Activated naive CD4-positive, alpha-beta T cell treated with anti-CD3 and anti-CD28 coated beads, Interleukin-2, amount 50 U/mL, for 72 hours (primary cell): ENCODE data around the gene ARHGEF37. TPM values are rescaled to one million over a fixed set of nuclear protein-coding genes. Genes with fewer than 3 reads are reported as not detected.

Experiments used
- ATAC-seq, 2 donors: fragments of 150-1000 bp; cut with Tn5 transposase; 2 replicates each; pipeline ENCODE4 v1.10.0; 2021; ENCODE audit warnings: mild to moderate bottlenecking in 2 of 2, moderate library complexity in 2 of 2
- DNase-seq, 2 donors: peaks; one replicate each; pipeline ENCODE4 v3.0.0; 2021 to 2022; ENCODE audit warnings: low spot score in 2 of 2
- H3K27ac Mint-ChIP-seq, 2 donors: one replicate each; pipeline ENCODE4 v1.8.0; 2022; ENCODE audit warnings: mild to moderate bottlenecking in 2 of 2, mixed read lengths in 2 of 2
- H3K36me3 Mint-ChIP-seq, 2 donors: one replicate each; pipeline ENCODE4 v1.8.0; 2022; ENCODE audit warnings: mixed read lengths in 2 of 2
- H3K9me3 Mint-ChIP-seq, 2 donors: one replicate each; pipeline ENCODE4 v1.8.0; 2022; ENCODE audit warnings: mixed read lengths in 2 of 2
- total RNA-seq, 2 donors: library from RNA; stranded (reverse); gene quantifications; one replicate each; pipeline ENCODE4 v1.2.3, GENCODE V29; 2022

ARHGEF37 gene
- total RNA-seq, 2 donors from 2014 or later, result 0.41 to 1.8 TPM

GRCh38 chr5:149631506-149631905 lies 50.2 kb downstream of the ARHGEF37 start:
- H3K27ac Mint-ChIP-seq, result no peak overlapping the region
- DNase-seq, result no peak
- no peaks in the 10 kb centered on the region for H3K36me3 Mint-ChIP-seq
- no peak for ATAC-seq
- H3K9me3 Mint-ChIP-seq, result no peaks in the 10 kb centered on the region

- peak; percentile 32 to 43 for ATAC-seq
- Mint-ChIP-seq H3K27ac (peak overlapping the region in 1 of 2 donors; percentile 7), H3K36me3 (no peaks in the 10 kb centered on the region), H3K9me3 (no peaks in the 10 kb centered on the region)
- no peak for DNase-seq
These were observed 51.3 kb downstream of the ARHGEF37 start for GRCh38 chr5:149632311-149633251.

GRCh38 chr5:149633476-149634350 lies 52.4 kb downstream of the ARHGEF37 start:
- H3K36me3 Mint-ChIP-seq, result no peaks in the 10 kb centered on the region
- DNase-seq (no peak), ATAC-seq (peak in 1 of 2 donors; percentile 6)
- no peaks in the 10 kb centered on the region for H3K9me3 Mint-ChIP-seq
- H3K27ac Mint-ChIP-seq, result no peak overlapping the region

GRCh38 chr5:149635394-149635793 lies 54.1 kb downstream of the ARHGEF37 start:
- no peak for ATAC-seq
- no peak for DNase-seq
- Mint-ChIP-seq H3K9me3 (no peaks in the 10 kb centered on the region), H3K36me3 (no peaks in the 10 kb centered on the region), H3K27ac (no peak overlapping the region)

- H3K9me3 Mint-ChIP-seq, result no peaks in the 10 kb centered on the region
- ATAC-seq (no peak), DNase-seq (no peak)
- no peak overlapping the region for H3K27ac Mint-ChIP-seq
- H3K36me3 Mint-ChIP-seq, result no peaks in the 10 kb centered on the region
These were observed 55.0 kb downstream of the ARHGEF37 start for GRCh38 chr5:149636191-149636860.

GRCh38 chr5:149636861-149637246 lies 55.6 kb downstream of the ARHGEF37 start:
- Mint-ChIP-seq H3K9me3 (no peaks in the 10 kb centered on the region), H3K36me3 (no peaks in the 10 kb centered on the region), H3K27ac (no peak overlapping the region)
- DNase-seq (no peak), ATAC-seq (peak; percentile 55 to 78)

GRCh38 chr5:149638136-149638535 lies 56.8 kb downstream of the ARHGEF37 start:
- no peak for DNase-seq
- Mint-ChIP-seq H3K27ac (no peak overlapping the region), H3K9me3 (no peaks in the 10 kb centered on the region), H3K36me3 (no peaks in the 10 kb centered on the region)
- peak in 1 of 2 donors; percentile 18 for ATAC-seq

- H3K9me3 Mint-ChIP-seq, result no peaks in the 10 kb centered on the region
- no peaks in the 10 kb centered on the region for H3K36me3 Mint-ChIP-seq
- H3K27ac Mint-ChIP-seq, result no peak overlapping the region
- DNase-seq (no peak), ATAC-seq (no peak)
These were observed 57.4 kb downstream of the ARHGEF37 start for GRCh38 chr5:149638546-149639241.

- H3K27ac Mint-ChIP-seq, result no peak overlapping the region
- no peaks in the 10 kb centered on the region for H3K9me3 Mint-ChIP-seq
- DNase-seq, result no peak
- no peak for ATAC-seq
- no peaks in the 10 kb centered on the region for H3K36me3 Mint-ChIP-seq
These were observed 58.4 kb downstream of the ARHGEF37 start for GRCh38 chr5:149639737-149640136.

- Mint-ChIP-seq H3K27ac (no peak overlapping the region), H3K36me3 (no peaks in the 10 kb centered on the region), H3K9me3 (no peaks in the 10 kb centered on the region)
- ATAC-seq, result no peak
- DNase-seq, result no peak
These were observed 59.2 kb downstream of the ARHGEF37 start for GRCh38 chr5:149640350-149640999.

GRCh38 chr5:149641000-149641576 lies 59.8 kb downstream of the ARHGEF37 start:
- Mint-ChIP-seq H3K27ac (no peak overlapping the region), H3K9me3 (no peaks in the 10 kb centered on the region), H3K36me3 (no peaks in the 10 kb centered on the region)
- no peak for ATAC-seq
- no peak for DNase-seq

- no peaks in the 10 kb centered on the region for H3K9me3 Mint-ChIP-seq
- DNase-seq (no peak), ATAC-seq (no peak)
- no peak overlapping the region for H3K27ac Mint-ChIP-seq
- no peaks in the 10 kb centered on the region for H3K36me3 Mint-ChIP-seq
These were observed 60.3 kb downstream of the ARHGEF37 start for GRCh38 chr5:149641600-149641999.

- Mint-ChIP-seq H3K27ac (peak overlapping the region in 1 of 2 donors; percentile 2), H3K36me3 (no peaks in the 10 kb centered on the region), H3K9me3 (no peaks in the 10 kb centered on the region)
- ATAC-seq (no peak), DNase-seq (no peak)
These were observed 62.5 kb downstream of the ARHGEF37 start for GRCh38 chr5:149643781-149644180.

GRCh38 chr5:149644629-149645028 lies 63.3 kb downstream of the ARHGEF37 start:
- H3K27ac Mint-ChIP-seq, result no peak overlapping the region
- ATAC-seq, result no peak
- H3K9me3 Mint-ChIP-seq, result no peaks in the 10 kb centered on the region
- H3K36me3 Mint-ChIP-seq, result no peaks in the 10 kb centered on the region
- DNase-seq, result no peak

GRCh38 chr5:149645236-149645635 lies 63.9 kb downstream of the ARHGEF37 start:
- ATAC-seq (no peak), DNase-seq (no peak)
- no peaks in the 10 kb centered on the region for H3K36me3 Mint-ChIP-seq
- no peak overlapping the region for H3K27ac Mint-ChIP-seq
- H3K9me3 Mint-ChIP-seq, result no peaks in the 10 kb centered on the region
